ENCODE results near the gene COL17A1.

COL17A1 gene

DNA sequence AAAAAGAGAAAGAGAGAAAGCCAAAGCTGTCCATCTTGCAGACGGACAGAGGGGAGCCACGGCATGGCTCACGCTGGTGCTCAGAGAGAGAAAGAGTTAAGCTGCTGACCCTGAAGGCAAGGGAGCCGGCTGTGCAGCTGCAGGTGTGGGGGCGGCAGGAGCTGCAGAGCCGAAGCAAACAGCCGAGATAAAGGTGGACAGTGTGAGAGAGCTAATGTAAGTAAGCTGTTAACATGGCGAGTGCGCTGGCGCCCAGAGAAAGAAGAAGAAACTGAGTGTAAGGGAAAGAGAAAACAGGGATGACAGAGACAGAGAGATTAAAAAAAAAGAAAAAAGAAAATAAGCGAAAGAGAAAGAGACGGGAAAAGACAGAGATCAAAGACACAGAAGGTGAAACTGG, 18.2 kb downstream of the COL17A1 start:
- DNase-seq (ENCODE audit: low spot score) = no peak

DNA sequence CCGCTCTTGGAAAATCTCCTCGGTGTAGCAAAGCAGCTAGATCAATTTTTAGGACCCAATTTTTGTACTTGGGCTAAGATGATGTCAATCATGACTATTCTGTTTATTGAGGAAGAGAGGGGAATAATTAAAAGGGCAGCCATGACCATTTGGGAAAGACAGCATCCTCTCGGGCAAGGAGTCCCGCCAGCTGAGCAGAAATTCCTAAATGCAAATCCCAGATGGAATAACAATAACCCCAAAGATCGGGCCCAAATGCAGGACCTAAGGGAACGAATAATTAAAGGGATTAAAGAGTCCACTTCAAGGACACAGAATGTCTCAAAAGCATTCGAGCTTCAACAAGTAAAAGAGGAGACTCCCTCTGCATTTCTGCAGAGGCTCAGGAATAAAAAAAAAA, 18.7 kb downstream of the COL17A1 start:
- H2AK5ac ChIP-seq (ENCODE audit: low read depth, low read length) = no peak overlapping the region
- no peak overlapping the region for H2AFZ ChIP-seq (ENCODE audit: low read length)
- H3K27me3 ChIP-seq (ENCODE audit: control insufficient read depth in 3 of 3, insufficient read depth in 3 of 3, low read depth in 1 of 3, low read length in 3 of 3) = peaks cover 0 to 43% (median 0%) of the 10 kb centered on the region in 3 experiments
- H3K79me1 ChIP-seq (ENCODE audit: low read depth, low read length) = no peaks in the 10 kb centered on the region
- H3K4me1 ChIP-seq (ENCODE audit: control insufficient read depth in 2 of 2, insufficient read depth in 1 of 2, low read depth in 1 of 2, low read length in 2 of 2) = peaks cover 7 to 9% of the 10 kb centered on the region in 2 donors
- no peak overlapping the region for H4K8ac ChIP-seq (ENCODE audit: low read depth, low read length)
- no peak overlapping the region for H3K18ac ChIP-seq (ENCODE audit: low read length)
- H2BK5ac ChIP-seq (ENCODE audit: low read length) = no peak overlapping the region
- H3K36me3 ChIP-seq (replicated peaks in 1 of 2; ENCODE audit: control insufficient read depth in 2 of 2, insufficient read depth in 2 of 2, low read length in 2 of 2) = no peaks in the 10 kb centered on the region
- no peak overlapping the region for H2BK15ac ChIP-seq (ENCODE audit: low read length)
- no peak overlapping the region for H3K4me3 ChIP-seq (ENCODE audit: low read length in 2 of 2)
- H2BK120ac ChIP-seq (ENCODE audit: low read depth, low read length) = no peak overlapping the region
- H3K4ac ChIP-seq (ENCODE audit: low read length) = no peak overlapping the region
- no peak overlapping the region for H3K9ac ChIP-seq (ENCODE audit: low read depth, low read length, poor library complexity)
- DNase-seq (ENCODE audit: low spot score) = no peak
- no peak overlapping the region for H2BK12ac ChIP-seq (ENCODE audit: low read length)
- H3K9me3 ChIP-seq (replicated peaks in 1 of 2; ENCODE audit: control insufficient read depth in 2 of 2, insufficient read depth in 1 of 2, low read depth in 1 of 2, low read length in 2 of 2) = no peaks in the 10 kb centered on the region
- H3K27ac ChIP-seq (replicated peaks; ENCODE audit: low read length) = no peak overlapping the region
- no CpG with 5 or more reads among the region's 7 CpGs for WGBS, 2 donors (ENCODE audit: extremely low coverage in 2 of 2, insufficient read length in 2 of 2, insufficient replicate concordance in 1 of 2)
- H3K4me2 ChIP-seq (ENCODE audit: insufficient read depth, low read length, poor library complexity, severe bottlenecking) = no peak overlapping the region
- H3K14ac ChIP-seq (ENCODE audit: low read length) = no peak overlapping the region
- no peak overlapping the region for H3K23ac ChIP-seq (ENCODE audit: low read depth, low read length, poor library complexity)
- H4K91ac ChIP-seq (ENCODE audit: low read depth, low read length, poor library complexity) = no peak overlapping the region

More for the DNA sequence above, 18.2 kb downstream of the COL17A1 start:
- Histone ChIP-seq H3K18ac (ENCODE audit: low read length) (peak overlapping the region; percentile 11), H3K4me2 (ENCODE audit: insufficient read depth, low read length, poor library complexity, severe bottlenecking) (no peak overlapping the region), H3K79me1 (ENCODE audit: low read depth, low read length) (no peaks in the 10 kb centered on the region), H3K4me1 (ENCODE audit: control insufficient read depth in 2 of 2, insufficient read depth in 1 of 2, low read depth in 1 of 2, low read length in 2 of 2) (peaks cover 7 to 9% of the 10 kb centered on the region in 2 donors), H3K9me3 (replicated peaks in 1 of 2; ENCODE audit: control insufficient read depth in 2 of 2, insufficient read depth in 1 of 2, low read depth in 1 of 2, low read length in 2 of 2) (no peaks in the 10 kb centered on the region), H3K27me3 (ENCODE audit: control insufficient read depth in 3 of 3, insufficient read depth in 3 of 3, low read depth in 1 of 3, low read length in 3 of 3) (peaks cover 0 to 43% (median 0%) of the 10 kb centered on the region in 3 experiments), H2AFZ (ENCODE audit: low read length) (peak overlapping the region; percentile 67), H3K9ac (ENCODE audit: low read depth, low read length, poor library complexity) (no peak overlapping the region), H4K8ac (ENCODE audit: low read depth, low read length) (no peak overlapping the region), H2AK5ac (ENCODE audit: low read depth, low read length) (no peak overlapping the region), H3K27ac (replicated peaks; ENCODE audit: low read length) (no peak overlapping the region), H3K4me3 (ENCODE audit: low read length in 2 of 2) (no peak overlapping the region), H2BK5ac (ENCODE audit: low read length) (no peak overlapping the region), H3K4ac (ENCODE audit: low read length) (no peak overlapping the region), H2BK120ac (ENCODE audit: low read depth, low read length) (no peak overlapping the region), H2BK15ac (ENCODE audit: low read length) (no peak overlapping the region), H3K23ac (ENCODE audit: low read depth, low read length, poor library complexity) (no peak overlapping the region), H2BK12ac (ENCODE audit: low read length) (no peak overlapping the region), H4K91ac (ENCODE audit: low read depth, low read length, poor library complexity) (no peak overlapping the region), H3K14ac (ENCODE audit: low read length) (no peak overlapping the region), H3K36me3 (replicated peaks in 1 of 2; ENCODE audit: control insufficient read depth in 2 of 2, insufficient read depth in 2 of 2, low read length in 2 of 2) (no peaks in the 10 kb centered on the region)
- WGBS, 2 donors (ENCODE audit: extremely low coverage in 2 of 2, insufficient read length in 2 of 2, insufficient replicate concordance in 1 of 2) = no CpG with 5 or more reads among the region's 12 CpGs

DNA sequence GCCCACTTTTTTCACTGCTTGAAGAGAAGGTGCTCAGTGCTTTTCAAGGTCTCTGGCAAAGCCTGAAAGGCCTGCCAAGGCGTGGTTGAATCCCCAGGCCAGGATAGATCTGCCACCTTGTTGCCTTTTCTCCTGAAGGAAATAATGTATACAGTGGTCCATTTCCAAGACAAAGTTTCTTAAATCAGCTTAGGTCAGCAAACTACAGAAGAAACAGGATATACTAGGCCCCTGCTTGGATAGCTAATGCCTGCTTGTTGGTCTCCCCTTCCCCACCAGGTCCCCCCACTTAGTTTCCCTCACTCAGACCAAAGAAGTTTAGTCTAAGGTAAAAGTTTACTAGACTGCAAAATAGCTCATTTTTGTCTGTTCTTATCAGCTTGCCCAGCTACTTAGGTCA, 19.9 kb downstream of the COL17A1 start:
- Histone ChIP-seq H3K4me2 (ENCODE audit: insufficient read depth, low read length, poor library complexity, severe bottlenecking) (no peak overlapping the region), H2BK120ac (ENCODE audit: low read depth, low read length) (no peak overlapping the region), H3K27me3 (ENCODE audit: control insufficient read depth in 3 of 3, insufficient read depth in 3 of 3, low read depth in 1 of 3, low read length in 3 of 3) (peaks cover 0 to 35% (median 0%) of the 10 kb centered on the region in 3 experiments), H3K18ac (ENCODE audit: low read length) (no peak overlapping the region), H3K79me1 (ENCODE audit: low read depth, low read length) (no peaks in the 10 kb centered on the region), H2AFZ (ENCODE audit: low read length) (no peak overlapping the region), H3K23ac (ENCODE audit: low read depth, low read length, poor library complexity) (no peak overlapping the region), H3K9ac (ENCODE audit: low read depth, low read length, poor library complexity) (no peak overlapping the region), H3K36me3 (replicated peaks in 1 of 2; ENCODE audit: control insufficient read depth in 2 of 2, insufficient read depth in 2 of 2, low read length in 2 of 2) (no peaks in the 10 kb centered on the region), H3K27ac (replicated peaks; ENCODE audit: low read length) (no peak overlapping the region), H2BK5ac (ENCODE audit: low read length) (no peak overlapping the region), H3K4me1 (ENCODE audit: control insufficient read depth in 2 of 2, insufficient read depth in 1 of 2, low read depth in 1 of 2, low read length in 2 of 2) (peaks cover 7 to 9% of the 10 kb centered on the region in 2 donors), H4K8ac (ENCODE audit: low read depth, low read length) (no peak overlapping the region), H3K4me3 (ENCODE audit: low read length in 2 of 2) (no peak overlapping the region), H3K14ac (ENCODE audit: low read length) (no peak overlapping the region), H3K9me3 (replicated peaks in 1 of 2; ENCODE audit: control insufficient read depth in 2 of 2, insufficient read depth in 1 of 2, low read depth in 1 of 2, low read length in 2 of 2) (no peaks in the 10 kb centered on the region), H4K91ac (ENCODE audit: low read depth, low read length, poor library complexity) (no peak overlapping the region), H2BK12ac (ENCODE audit: low read length) (no peak overlapping the region), H2AK5ac (ENCODE audit: low read depth, low read length) (no peak overlapping the region), H2BK15ac (ENCODE audit: low read length) (no peak overlapping the region), H3K4ac (ENCODE audit: low read length) (no peak overlapping the region)
- DNase-seq (ENCODE audit: low spot score) = no peak
- no CpG with 5 or more reads among the region's 1 CpG for whole genome bisulfite sequencing, 2 donors (ENCODE audit: extremely low coverage in 2 of 2, insufficient read length in 2 of 2, insufficient replicate concordance in 1 of 2)

DNA sequence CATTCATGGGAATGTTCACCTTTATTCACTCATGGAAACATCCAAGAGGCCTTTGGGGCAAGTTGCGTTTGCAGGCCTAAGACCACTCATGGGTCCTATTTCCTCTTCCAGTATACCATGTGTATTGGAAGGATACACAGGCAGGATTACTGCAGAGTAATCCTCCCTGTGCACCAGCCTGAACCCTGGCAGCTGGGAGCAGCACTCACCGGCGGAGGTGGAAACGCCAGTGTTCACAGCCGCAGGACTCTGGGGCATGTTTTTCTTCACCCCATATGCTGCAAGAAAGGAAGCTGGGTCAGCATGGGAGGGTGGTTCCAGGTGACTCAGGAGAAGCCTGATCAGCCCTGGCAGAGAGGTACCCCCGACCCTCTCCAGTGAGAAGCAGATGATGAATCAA, 24.5 kb downstream of the COL17A1 start:
- Histone ChIP-seq H3K14ac (ENCODE audit: low read length) (no peak overlapping the region), H3K79me1 (ENCODE audit: low read depth, low read length) (no peaks in the 10 kb centered on the region), H2BK5ac (ENCODE audit: low read length) (no peak overlapping the region), H2BK15ac (ENCODE audit: low read length) (peak overlapping the region; percentile 9), H4K91ac (ENCODE audit: low read depth, low read length, poor library complexity) (no peak overlapping the region), H3K27me3 (ENCODE audit: control insufficient read depth in 3 of 3, insufficient read depth in 3 of 3, low read depth in 1 of 3, low read length in 3 of 3) (peaks cover 0 to 7% (median 0%) of the 10 kb centered on the region in 3 experiments), H3K23ac (ENCODE audit: low read depth, low read length, poor library complexity) (no peak overlapping the region), H3K18ac (ENCODE audit: low read length) (no peak overlapping the region), H2BK12ac (ENCODE audit: low read length) (no peak overlapping the region), H3K4me3 (ENCODE audit: low read length in 2 of 2) (no peak overlapping the region), H2AK5ac (ENCODE audit: low read depth, low read length) (no peak overlapping the region), H3K9me3 (replicated peaks in 1 of 2; ENCODE audit: control insufficient read depth in 2 of 2, insufficient read depth in 1 of 2, low read depth in 1 of 2, low read length in 2 of 2) (no peaks in the 10 kb centered on the region), H3K4me2 (ENCODE audit: insufficient read depth, low read length, poor library complexity, severe bottlenecking) (no peak overlapping the region), H2AFZ (ENCODE audit: low read length) (no peak overlapping the region), H3K36me3 (replicated peaks in 1 of 2; ENCODE audit: control insufficient read depth in 2 of 2, insufficient read depth in 2 of 2, low read length in 2 of 2) (no peaks in the 10 kb centered on the region), H3K4ac (ENCODE audit: low read length) (no peak overlapping the region), H2BK120ac (ENCODE audit: low read depth, low read length) (no peak overlapping the region), H3K9ac (ENCODE audit: low read depth, low read length, poor library complexity) (no peak overlapping the region), H4K8ac (ENCODE audit: low read depth, low read length) (no peak overlapping the region), H3K27ac (replicated peaks; ENCODE audit: low read length) (no peak overlapping the region), H3K4me1 (ENCODE audit: control insufficient read depth in 2 of 2, insufficient read depth in 1 of 2, low read depth in 1 of 2, low read length in 2 of 2) (peaks cover 0 to 12% of the 10 kb centered on the region in 2 donors)
- no peak for DNase-seq (ENCODE audit: low spot score)
- WGBS, 2 donors (ENCODE audit: extremely low coverage in 2 of 2, insufficient read length in 2 of 2, insufficient replicate concordance in 1 of 2) = no CpG with 5 or more reads among the region's 6 CpGs

Data from neuronal stem cell (in vitro differentiated cells).